ENCODE measurements around the gene COG6.

Gene COG6

GRCh38 chr13:39655569-39656324 lies at the start of gene COG6:
TSS of gene COG6 (plus strand) at chr13:39655662. CDS start at chr13:39655727, 65 bp downstream.
- DNase-seq = peak; percentile 56

GRCh38 chr13:39605677-39606320 lies 49.7 kb upstream of the COG6 start:
- DNase-seq = no peak

GRCh38 chr13:39607876-39608275 lies 47.6 kb upstream of the COG6 start:
- no peak for DNase-seq

GRCh38 chr13:39612023-39612637 lies 43.3 kb upstream of the COG6 start:
- DNase-seq = peak; percentile 64

- peak; percentile 58 for DNase-seq
These were observed 39.3 kb upstream of the COG6 start for GRCh38 chr13:39616087-39616694.

GRCh38 chr13:39618561-39618960 lies 36.9 kb upstream of the COG6 start:
- no peak for DNase-seq

GRCh38 chr13:39623466-39623865 lies 32.0 kb upstream of the COG6 start:
- no peak for DNase-seq

- no peak for DNase-seq
These were observed 24.2 kb upstream of the COG6 start for GRCh38 chr13:39631307-39631706.

GRCh38 chr13:39632994-39633393 lies 22.5 kb upstream of the COG6 start:
- DNase-seq = no peak

GRCh38 chr13:39635564-39635963 lies 19.9 kb upstream of the COG6 start:
- DNase-seq = no peak

GRCh38 chr13:39637890-39638289 lies 17.6 kb upstream of the COG6 start:
- DNase-seq = no peak

GRCh38 chr13:39641645-39642044 lies 13.8 kb upstream of the COG6 start:
- no peak for DNase-seq

- no peak for DNase-seq
These were observed 9.3 kb upstream of the COG6 start for GRCh38 chr13:39646122-39646521.

GRCh38 chr13:39655041-39655568 lies 357 bp upstream of the COG6 start:
- no peak for DNase-seq

- no peak for DNase-seq
These were observed 839 bp downstream of the COG6 start for GRCh38 chr13:39656325-39656677.

- no peak for DNase-seq
These were observed 8.0 kb downstream of the COG6 start for GRCh38 chr13:39663508-39663907.

GRCh38 chr13:39663958-39664357 lies 8.5 kb downstream of the COG6 start:
- no peak for DNase-seq

GRCh38 chr13:39665763-39666162 lies 10.3 kb downstream of the COG6 start:
- no peak for DNase-seq

- DNase-seq = no peak
These were observed 15.0 kb downstream of the COG6 start for GRCh38 chr13:39670445-39670844.

GRCh38 chr13:39672378-39673132 lies 17.1 kb downstream of the COG6 start:
- DNase-seq = no peak

GRCh38 chr13:39675904-39676303 lies 20.4 kb downstream of the COG6 start:
- no peak for DNase-seq

- peak; percentile 14 for DNase-seq
These were observed 20.9 kb downstream of the COG6 start for GRCh38 chr13:39676315-39676876.
